Cardiac muscle cell (in vitro differentiated cells and primary cell): ENCODE measurements around the gene SMARCA1. TPM values are rescaled to one million over a fixed set of nuclear protein-coding genes. Genes with fewer than 3 reads are reported as not detected.
"Not testable (repeated sequence)": the region's sequence is repeated elsewhere in the genome, so short reads cannot be mapped to it uniquely, and the experiment has no call there.

Experiments
- DNase-seq, 2 donors: peaks; one replicate each; pipeline versions ENCODE4 v3.0.0 to v3.0.0-alpha.2; 2010 to 2017; ENCODE audit warnings: low read depth in 1 of 2, low spot score in 1 of 2
- H3K27ac ChIP-seq: fragments of 200-600 bp; sonication (generic); 2 replicates; pipeline ENCODE4 v1.5.1; 2016
- H3K27me3 ChIP-seq: fragments of 200-600 bp; sonication (generic); 2 replicates; pipeline ENCODE4 v1.6.0; 2016; ENCODE audit warnings: control low read depth
- H3K36me3 ChIP-seq: fragments of 200-600 bp; sonication (generic); 2 replicates; pipeline ENCODE4 v1.5.1; 2016; ENCODE audit warnings: control low read depth
- H3K4me1 ChIP-seq: fragments of 200-600 bp; sonication (generic); 2 replicates; pipeline ENCODE4 v1.8.1; 2017; ENCODE audit warnings: low read depth, mild to moderate bottlenecking, mixed run types
- H3K4me3 ChIP-seq: fragments of 200-600 bp; sonication (generic); 2 replicates; pipeline ENCODE4 v1.5.1; 2016; ENCODE audit warnings: mild to moderate bottlenecking
- H3K9me3 ChIP-seq: fragments of 200-600 bp; sonication (generic); 2 replicates; pipeline ENCODE4 v1.5.1; 2017; ENCODE audit warnings: low read depth, mild to moderate bottlenecking, control low read depth
- CTCF ChIP-seq: IDR thresholded peaks from 2 replicates; pipeline ENCODE4 v1.5.1; 2012; ENCODE audit warnings: low read depth, mild to moderate bottlenecking, low read length
- polyA plus RNA-seq: library from polyadenylated mRNA; unstranded; fragments of >200 nt; fragmentation: Nextera tagmentation; extraction: Ambion mirVana; gene quantifications from 2 replicates; pipeline ENCODE4 v1.2.1, GENCODE V29; 2016
- total RNA-seq: library from RNA; depleted of rRNA; stranded (reverse); fragments of >200 nt; gene quantifications from 2 replicates; pipeline ENCODE4 v1.2.3, GENCODE V29; 2016

SMARCA1 gene
- total and polyA plus RNA-seq, 2 experiments from 2014 or later, result 83.6 to 142 TPM

DNA sequence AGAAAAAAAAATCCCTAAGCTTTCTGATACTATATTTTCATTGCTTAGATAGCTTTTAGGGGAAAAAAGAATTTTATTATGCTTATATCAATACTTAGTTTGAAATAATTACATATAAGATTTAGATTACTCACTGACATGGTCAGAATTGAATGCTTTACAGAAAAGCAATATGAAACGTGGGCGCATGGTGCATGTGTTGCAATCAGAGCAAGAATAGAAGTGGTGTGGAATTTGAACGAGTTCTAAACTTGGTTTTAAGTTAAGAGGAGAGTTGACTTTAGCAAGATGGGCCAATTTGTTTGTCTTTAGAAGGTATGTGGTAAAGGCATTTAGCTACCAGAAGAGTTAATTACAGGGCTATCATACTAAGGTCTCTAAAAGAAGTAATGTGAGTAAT is 38.2 kb upstream of the SMARCA1 start:
- no peaks in the 10 kb centered on the region for H3K9me3 ChIP-seq
- no peak for TF ChIP-seq CTCF
- no peak for DNase-seq
- H3K4me3 ChIP-seq, result no peak overlapping the region
- H3K27ac ChIP-seq, result no peak overlapping the region
- H3K36me3 ChIP-seq, result peaks cover 39% of the 10 kb centered on the region
- no peaks in the 10 kb centered on the region for H3K27me3 ChIP-seq
- peaks cover 12% of the 10 kb centered on the region for H3K4me1 ChIP-seq

- Histone ChIP-seq H3K27ac (no peak overlapping the region), H3K4me1 (peaks cover 12% of the 10 kb centered on the region), H3K9me3 (no peaks in the 10 kb centered on the region), H3K4me3 (no peak overlapping the region), H3K36me3 (peaks cover 36% of the 10 kb centered on the region), H3K27me3 (no peaks in the 10 kb centered on the region)
- DNase-seq, result no peak
- TF ChIP-seq CTCF, result no peak
These were observed 36.5 kb upstream of the SMARCA1 start for GRCh38 chrX:129559783-129560182.

DNA sequence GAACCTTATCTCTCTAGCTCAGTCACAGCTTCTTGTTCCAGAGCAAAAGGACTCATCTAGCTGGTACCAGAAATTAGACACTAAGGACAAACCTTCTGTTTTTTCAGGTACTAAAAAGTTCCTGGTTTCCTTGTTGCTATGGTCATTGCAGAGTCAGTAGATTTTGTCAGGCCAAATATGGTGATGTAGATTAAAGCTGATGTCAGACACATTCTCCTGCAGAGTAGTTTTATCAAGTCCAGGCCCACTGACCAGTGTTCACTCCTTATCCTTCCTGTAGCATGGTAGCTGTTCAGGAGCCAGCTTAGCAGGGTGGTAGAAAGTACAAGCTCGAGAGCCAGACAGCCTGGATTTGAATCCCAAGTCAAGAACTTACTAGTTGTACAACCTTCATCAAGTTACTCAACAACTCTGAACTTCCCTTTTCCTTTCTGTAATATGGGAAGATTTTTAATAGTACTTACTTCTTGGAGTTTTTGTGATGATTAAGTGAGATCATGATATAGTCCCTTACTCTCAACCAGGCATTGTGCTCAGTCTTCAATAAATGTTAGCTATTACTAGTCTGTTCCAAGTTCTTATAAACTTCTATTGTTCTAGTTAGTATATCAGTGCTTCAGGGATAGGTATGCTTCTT is 34.7 kb upstream of the SMARCA1 start:
- TF ChIP-seq CTCF, result no peak
- peak; percentile 34 to 53 for DNase-seq
- no peak overlapping the region for H3K4me3 ChIP-seq

GRCh38 chrX:129556806-129557315 is 33.6 kb upstream of the SMARCA1 start:
- no peaks in the 10 kb centered on the region for H3K27me3 ChIP-seq

More for the DNA sequence above, 34.7 kb upstream of the SMARCA1 start:
- Histone ChIP-seq H3K36me3 (peaks cover 31% of the 10 kb centered on the region), H3K27ac (peak overlapping the region; percentile 93), H3K9me3 (no peaks in the 10 kb centered on the region), H3K27me3 (no peaks in the 10 kb centered on the region), H3K4me1 (peaks cover 12% of the 10 kb centered on the region)

DNA sequence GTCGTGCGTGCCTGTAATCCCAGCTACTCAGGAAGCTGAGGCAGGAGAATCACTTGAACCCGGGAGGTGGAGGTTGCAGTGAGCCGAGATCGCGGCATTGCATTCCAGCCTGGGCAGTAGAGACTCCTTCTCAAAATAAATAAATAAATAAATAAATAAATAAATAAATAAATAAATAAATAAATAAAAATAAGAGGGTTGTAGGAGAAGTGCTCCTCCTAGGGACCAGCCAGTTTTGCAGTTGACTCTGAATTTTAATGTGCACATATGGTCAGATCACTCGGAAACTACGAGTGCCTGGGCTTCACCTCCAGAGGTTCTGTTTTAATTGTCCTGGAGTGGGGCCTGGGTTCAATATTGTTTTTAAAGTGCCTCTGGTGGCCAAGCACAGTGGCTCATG is 31.5 kb upstream of the SMARCA1 start:
- peaks cover 14% of the 10 kb centered on the region for H3K36me3 ChIP-seq
- H3K4me3 ChIP-seq, H3K9me3 ChIP-seq: not testable (repeated sequence)

More at GRCh38 chrX:129556806-129557315, 33.6 kb upstream of the SMARCA1 start:
- TF ChIP-seq CTCF, result no peak
- Histone ChIP-seq H3K4me1 (peaks cover 12% of the 10 kb centered on the region), H3K9me3 (no peaks in the 10 kb centered on the region), H3K4me3 (no peak overlapping the region), H3K27ac (peak overlapping the region; percentile 93), H3K36me3 (peaks cover 25% of the 10 kb centered on the region)
- no peak for DNase-seq

GRCh38 chrX:129553619-129554288 is 30.5 kb upstream of the SMARCA1 start:
- no peak overlapping the region for H3K27ac ChIP-seq
- H3K9me3 ChIP-seq, result no peaks in the 10 kb centered on the region
- peaks cover 7% of the 10 kb centered on the region for H3K36me3 ChIP-seq
- no peak for TF ChIP-seq CTCF
- no peak overlapping the region for H3K4me3 ChIP-seq
- peaks cover 12% of the 10 kb centered on the region for H3K4me1 ChIP-seq
- DNase-seq, result no peak
- H3K27me3 ChIP-seq, result no peaks in the 10 kb centered on the region

More for the DNA sequence above, 31.5 kb upstream of the SMARCA1 start:
- not testable (repeated sequence) for DNase-seq, H3K27me3 ChIP-seq, H3K27ac ChIP-seq
- peaks cover 12% of the 10 kb centered on the region for H3K4me1 ChIP-seq
